GM03348 (cell line): Measurements from ENCODE around the gene AICDA.
"Not testable (repeated sequence)": the region's sequence is repeated elsewhere in the genome, so short reads cannot be mapped to it uniquely, and the experiment has no call there.

ENCODE experiments used
- DNase-seq: peaks from one replicate; pipeline ENCODE4 v3.0.0; 2012; ENCODE audit warnings: low spot score

Gene AICDA

DNA sequence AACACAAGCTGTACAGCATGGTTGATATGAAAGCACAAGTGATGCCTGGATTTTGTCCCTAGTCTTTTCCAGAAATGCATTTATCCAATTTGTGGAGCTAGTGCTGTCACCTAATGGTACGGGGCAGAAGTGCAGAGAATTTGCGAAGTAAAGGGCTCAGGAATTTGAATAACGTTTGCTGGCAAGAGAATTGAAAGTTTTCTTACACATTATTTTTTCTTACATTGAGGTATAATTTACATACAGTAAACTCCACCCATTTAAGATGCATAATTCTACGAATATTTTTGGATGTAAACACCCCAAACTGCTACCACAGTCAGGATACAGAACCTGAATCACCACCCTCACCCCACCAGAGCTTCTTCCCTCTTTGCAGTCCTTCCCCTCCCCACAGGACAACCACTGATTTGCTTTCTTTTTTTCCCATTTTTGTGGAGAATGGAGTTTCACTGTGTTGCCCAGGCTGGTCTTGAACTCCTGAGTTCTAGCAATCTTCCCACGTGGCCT is 3.5 kb downstream of the AICDA start:
- peak; percentile 75 for DNase-seq

DNA sequence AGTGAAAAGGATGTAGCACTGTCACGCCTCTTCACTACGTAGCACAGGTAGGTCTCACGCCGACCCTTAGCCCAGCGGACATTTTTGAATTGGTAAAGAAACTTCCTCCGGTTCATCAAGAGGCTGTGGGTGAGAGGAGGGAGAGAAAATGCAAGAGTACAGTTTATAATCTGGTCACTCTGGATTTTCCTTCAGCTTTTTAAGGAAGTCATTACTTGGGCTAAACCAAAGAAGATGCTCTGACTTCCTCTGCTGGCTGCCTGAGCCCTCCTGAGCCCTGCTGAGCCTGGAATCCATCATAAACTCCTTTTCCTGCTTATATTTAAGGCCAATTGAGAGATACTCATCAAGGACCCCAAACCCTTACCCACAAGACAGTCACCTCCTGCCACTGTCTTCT is 5.8 kb downstream of the AICDA start:
- no peak for DNase-seq

DNA sequence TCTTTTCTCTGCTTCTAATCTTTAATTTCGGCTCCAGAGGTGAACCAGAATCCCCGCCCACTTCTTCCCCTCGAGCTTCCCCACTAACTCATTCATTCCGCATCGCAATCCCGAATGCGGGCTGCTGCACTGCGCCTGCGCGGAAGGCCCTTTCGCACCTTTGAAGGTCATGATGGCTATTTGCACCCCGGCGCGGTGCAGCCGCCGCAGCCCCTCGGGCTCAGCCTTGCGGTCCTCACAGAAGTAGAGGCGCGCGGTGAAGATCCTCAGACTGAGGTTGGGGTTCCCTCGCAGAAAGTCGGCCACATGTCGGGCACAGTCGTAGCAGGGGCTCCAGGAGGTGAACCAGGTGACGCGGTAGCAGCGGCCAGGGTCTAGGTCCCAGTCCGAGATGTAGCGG is 7.6 kb downstream of the AICDA start:
- no peak for DNase-seq

DNA sequence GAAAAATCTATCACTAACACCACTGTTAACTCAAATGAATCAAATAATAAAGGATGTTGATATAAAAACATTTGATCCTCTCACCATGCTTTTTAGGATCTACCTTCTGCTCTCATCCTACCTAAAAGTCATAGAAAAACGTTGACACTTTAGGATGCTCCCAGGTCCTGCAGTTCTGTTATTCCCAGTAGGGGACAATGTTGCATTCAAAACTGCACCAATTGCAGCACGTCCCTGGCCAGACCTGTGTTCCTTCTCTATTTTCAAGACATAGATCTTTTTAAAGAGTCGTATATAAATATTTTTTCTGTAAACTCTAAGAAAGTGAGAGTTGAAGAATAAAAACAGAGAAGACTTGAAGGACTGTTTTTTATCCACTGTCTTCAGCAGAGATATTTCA is 8.8 kb downstream of the AICDA start:
- DNase-seq, result no peak

DNA sequence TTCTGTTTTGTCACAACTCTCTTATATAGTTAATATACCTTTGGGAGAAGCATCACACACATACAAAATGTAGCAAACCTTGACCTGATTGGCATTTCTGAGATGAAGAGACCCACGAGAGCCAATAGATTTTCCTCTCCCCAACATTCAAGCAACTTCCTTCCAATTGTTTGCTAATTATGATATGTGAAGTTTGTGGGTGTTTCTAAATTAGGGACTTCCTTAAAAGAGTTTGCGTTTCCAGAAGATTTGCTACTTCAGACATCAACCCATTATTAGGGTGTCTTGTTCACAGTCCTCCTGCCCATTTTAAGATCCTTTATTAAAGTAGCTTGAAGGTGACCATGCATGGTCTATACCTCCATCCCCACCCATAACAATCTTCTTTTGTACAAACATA is 9.4 kb downstream of the AICDA start:
- no peak for DNase-seq

DNA sequence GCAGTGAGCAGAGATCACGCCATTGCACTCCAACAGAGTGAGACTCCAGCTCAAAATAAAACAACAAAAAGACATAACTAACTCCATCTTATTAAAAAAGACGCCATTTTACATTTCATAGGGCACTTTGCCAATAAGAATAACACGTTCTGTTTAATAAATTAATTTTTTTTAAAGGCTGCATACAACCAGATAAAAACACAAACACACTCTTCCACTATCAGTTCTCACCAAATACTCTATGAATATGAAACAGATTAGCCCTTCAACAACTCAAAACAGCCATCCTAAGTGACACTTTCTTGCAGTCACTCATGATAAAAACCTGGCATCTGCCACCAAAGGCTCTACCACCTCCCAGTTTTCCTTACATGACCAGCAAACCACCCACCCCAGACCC is 16.1 kb downstream of the AICDA start:
- no peak for DNase-seq

DNA sequence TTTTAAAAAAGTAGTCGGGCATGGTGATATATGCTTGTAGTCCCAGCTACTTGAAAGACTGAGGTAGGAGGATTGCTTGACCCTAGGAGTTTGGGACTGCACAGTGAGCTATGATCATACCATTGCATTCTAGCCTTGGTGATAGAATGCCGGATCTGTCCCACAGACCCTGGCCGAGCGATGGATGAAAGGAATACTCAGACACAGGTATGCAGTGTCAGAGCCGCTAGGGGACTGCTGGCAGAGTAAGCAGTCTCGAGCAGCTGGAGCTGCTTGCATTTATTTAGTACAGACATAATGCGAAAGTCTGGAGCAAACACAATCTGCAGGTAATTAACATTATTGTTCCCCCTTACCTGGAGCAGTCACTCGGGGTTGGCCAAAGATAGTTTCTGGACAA is 18.6 kb downstream of the AICDA start:
- DNase-seq, result no peak

DNA sequence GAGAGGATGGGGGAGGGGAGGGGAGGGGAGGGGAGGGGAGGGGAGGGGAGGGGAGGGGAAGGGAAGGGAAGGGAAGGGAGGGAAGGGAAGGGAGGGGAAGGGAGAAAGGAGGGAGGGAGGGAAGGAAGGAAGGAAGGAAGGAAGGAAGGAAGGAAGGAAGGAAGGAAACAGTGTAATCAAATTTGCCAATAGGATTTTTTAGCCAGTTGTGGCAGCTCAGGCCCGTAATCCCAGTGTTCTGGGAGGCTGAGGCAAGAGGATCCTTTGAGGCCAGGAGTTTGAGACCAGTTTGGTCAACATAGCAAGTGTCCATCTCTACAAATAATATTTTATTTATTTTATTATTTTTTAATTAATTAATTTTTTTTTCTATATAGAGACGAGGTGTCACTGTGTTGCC is 19.4 kb downstream of the AICDA start:
- DNase-seq, result no peak

DNA sequence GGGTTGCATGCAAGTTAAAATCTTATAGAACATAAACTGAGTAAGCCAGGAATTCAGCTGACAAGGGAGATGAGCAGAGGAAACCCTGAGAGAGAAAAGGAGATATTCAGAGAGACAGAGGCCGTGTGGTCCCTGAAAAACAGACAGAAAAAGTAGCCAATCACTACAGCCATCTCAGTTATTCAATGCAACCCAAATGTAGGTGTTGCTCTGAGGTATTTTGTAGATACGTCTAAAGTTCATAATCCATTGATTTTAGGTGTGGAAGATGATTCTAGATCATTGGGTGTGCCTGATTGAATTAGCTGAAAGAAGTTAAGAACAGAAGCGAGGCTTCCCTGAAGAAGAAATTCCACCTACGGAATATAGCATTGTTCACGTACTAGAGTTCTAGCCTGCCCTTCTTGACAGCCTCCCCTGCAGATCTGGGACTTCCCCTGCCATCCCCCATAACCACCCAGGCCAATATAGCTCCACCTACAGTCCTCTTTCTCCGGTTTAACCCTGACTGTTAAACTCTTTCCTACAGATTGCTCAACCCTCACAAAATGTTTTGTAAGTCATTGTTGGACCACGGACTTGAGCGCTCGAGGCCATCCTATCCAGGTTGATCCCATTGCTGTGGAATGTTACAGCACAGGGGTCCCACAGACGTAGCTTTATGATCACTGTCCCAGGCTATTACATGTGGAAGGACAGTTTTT is 21.7 kb downstream of the AICDA start:
- no peak for DNase-seq

DNA sequence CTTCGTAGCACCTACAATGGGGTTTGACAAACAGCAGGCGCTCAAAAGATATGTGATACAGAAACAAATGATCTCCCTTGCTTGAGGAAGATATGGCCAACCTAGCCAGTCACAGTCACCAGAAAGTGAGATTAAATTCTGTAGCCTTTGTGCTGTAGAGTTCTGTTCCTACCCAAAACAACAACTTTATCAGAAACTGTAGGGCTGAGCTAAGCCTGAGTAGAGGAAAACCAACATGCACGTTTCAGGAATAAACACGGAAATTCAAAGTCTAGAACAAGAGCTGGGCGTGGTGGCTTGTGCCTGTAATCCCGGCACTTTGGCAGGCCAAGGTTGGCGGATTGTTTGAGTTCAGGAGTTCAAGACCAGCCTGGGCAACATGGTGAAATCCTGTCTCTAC is 23.0 kb downstream of the AICDA start:
- DNase-seq, result no peak

DNA sequence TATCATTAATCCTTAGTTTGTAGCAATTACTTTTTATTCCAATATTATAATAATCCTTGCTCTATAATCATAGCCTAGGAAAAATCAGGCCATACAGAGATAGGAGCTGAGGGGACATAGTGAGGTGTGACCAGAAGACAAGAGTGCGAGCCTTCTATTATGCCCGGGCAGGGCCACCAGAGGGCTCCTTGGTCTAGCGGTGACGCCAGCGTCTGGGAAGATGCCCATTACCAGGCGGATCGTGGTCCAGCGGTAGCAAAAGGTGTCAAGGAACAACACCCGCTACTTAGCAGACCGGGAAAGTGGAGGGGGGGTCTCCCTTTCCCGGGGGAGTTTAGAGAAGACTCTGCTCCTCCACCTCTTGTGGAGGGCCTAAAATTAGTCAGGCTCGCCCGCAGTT is 28.2 kb downstream of the AICDA start:
- not testable (repeated sequence) for DNase-seq

DNA sequence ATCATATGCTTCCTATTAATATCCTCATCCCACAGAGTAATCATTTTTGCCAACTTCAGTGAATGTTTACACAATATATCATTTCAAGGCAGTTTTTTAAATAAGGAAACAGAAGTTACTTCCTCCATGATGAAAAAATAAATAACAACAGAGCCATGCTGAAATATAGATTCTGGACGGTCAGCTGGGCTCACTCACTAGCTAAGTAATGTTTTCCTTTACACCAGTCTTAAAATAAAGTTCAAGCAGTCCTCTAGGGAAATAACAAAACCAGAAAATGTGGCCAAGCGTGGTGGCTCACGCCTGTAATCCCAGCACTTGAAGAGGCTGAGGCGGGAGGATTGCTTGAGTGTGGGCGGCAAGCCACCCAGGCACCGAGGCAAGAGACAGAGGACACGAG is 28.7 kb downstream of the AICDA start:
- no peak for DNase-seq

DNA sequence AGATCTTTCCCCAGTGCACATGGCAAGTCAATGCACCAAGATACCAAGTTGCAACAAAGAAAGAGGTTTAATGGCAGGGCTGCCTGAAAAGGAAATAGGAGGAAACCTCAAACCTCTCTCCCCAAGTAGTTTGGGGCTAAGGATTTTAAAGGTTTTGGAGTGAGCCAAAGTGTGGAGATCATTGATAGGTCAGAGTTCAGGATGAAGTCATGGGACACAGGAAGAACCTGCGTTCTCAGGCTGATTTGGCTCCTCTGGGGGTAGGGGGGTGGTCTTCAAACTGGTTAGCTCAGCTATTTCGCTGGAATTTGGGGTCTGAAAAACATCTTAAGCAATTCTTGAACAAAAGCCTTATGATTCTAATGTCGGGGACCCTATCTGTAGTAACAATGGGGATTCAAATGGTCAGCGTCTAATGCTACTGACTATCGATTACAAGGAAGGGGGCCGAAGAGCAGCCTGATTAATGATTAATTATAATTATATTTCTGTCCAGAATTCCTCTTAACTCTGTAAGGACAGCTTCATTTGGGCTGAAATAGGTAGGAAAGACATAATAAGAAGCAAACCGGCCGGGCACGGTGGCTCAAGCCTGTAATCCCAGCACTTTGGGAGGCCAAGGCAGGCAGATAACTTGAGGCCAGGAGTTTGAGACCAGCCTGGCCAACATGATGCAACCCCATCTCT is 31.4 kb downstream of the AICDA start:
- DNase-seq, result no peak

DNA sequence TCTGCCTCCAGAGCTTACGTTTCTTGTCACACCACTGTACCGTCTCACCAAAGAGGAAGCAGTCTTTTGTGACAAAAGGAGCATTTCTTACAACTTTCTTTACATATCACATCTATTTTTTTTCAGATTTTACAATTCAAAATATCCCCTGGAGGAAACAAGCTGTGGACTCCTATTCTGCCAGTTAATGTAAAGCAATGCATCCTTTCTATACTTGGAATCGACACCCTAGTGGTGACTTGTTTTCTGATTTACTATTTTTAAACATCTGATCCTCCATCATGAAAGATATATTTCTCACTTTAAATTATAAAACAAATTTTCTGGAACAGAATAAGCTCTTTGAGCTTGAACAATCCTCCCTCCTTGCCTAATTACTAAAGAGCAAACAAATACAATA is 34.8 kb downstream of the AICDA start:
- no peak for DNase-seq

DNA sequence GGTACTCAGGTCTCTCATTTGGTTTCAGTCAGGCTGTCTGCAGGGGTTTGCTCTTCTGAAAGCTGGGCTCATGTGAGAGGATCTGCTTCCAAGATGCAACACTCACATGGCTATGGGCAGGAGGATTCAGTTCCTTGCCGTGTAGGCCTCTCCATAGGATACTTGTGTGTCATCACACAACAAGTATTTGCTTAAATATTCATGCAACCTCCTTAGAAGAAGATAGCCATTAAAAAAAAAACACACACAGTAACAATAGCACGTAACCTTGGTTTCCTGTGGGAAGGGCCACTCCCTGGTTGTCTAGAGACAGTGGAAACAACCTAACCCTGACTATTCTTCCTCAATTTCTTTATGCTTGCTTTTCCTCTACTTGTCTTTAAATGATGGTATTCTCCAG is 40.2 kb downstream of the AICDA start:
- no peak for DNase-seq

DNA sequence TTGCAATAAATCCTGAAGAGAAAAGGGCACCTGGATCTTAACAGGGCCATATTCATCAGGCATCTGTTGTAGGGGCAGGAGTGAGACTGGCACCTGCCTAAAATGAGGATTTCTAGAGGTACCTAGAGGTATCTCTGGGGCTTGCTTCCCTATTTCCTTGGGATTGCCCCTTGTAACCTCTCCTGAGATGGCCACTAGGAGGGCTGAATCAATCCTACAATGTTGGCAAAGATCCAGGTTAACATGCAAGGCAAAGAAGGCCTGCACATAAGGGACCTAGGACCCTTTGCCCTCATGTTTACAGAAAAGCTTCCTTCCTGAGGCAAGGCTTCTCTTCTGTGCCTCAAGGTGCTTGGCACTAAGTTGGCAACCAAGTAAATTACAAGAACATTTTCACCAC is 46.1 kb downstream of the AICDA start:
- DNase-seq, result no peak

DNA sequence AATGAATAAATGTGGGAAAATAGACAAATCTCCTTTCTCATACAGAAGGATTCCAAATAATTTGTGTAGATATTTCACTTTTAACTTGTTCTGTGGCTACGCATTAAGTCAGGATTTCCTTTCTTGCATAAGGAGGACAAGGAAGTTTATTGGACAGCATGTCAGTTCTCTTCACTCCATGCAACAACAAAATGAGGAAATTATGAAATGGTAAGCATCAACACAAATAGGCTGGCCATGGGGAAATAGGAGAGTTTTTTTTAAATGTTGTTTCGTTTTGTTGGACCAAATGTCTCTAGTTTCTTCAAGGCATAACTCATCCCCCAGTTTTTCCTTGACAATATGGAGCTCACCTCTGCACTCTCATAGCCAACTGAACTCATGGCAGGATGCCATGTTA is 46.6 kb downstream of the AICDA start:
- DNase-seq, result not testable (repeated sequence)

DNA sequence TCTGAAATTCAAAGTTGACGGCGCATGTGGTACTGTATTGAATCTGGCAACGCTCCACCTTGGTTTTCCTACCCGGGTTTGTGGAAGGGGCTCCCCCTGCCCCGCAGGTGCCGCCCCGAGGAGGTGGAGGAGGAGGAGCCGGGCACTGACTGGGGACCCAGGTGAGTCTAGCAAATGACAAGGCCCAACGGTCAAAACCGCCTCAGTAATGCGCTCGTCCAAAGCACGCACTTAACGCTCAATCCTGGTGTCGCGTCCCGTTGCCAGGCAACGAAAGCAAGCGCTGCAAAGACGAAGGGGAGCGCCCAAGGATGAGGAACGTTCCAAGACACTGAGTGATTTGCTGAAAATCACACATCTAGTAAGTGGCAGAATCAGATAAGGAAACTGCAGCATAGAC is 48.0 kb downstream of the AICDA start:
- DNase-seq, result no peak

DNA sequence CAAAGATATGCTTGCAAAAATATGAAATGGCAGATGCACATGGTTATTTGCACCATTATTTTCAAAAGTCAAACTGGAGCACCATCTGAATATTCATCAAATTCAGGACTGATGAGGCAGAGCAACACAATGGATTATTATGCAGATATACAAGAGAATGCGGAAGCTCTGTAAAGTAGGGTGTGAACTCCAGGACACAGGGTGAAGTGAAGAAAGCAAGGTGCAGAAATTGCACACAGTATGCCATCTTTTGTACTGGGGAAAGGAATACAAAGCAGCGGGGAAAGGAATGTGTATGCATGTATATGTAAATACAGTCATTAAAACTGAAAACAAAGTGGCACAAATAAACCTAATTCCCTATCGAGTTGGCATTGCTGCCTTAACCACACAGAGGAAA is 49.3 kb downstream of the AICDA start:
- no peak for DNase-seq

DNA sequence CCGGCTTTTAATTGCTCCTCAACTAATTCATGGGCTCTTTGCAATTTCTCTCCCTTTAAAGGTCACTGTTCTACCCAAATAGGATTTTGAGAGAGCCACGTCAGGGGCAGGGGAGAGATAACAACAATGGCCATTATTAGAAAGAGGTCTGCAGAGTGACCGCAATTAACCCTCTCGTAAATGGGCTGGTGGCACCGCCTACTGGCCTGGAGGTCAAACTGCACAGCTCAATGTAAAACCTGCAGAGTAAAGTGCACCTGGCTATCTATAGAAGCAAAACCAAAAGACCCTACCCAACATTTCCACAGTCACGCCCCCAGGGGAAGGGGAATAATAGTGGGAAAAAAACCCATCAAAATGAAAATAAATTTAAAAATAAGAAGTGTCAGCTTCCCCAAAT is 50.3 kb downstream of the AICDA start:
- no peak for DNase-seq

DNA sequence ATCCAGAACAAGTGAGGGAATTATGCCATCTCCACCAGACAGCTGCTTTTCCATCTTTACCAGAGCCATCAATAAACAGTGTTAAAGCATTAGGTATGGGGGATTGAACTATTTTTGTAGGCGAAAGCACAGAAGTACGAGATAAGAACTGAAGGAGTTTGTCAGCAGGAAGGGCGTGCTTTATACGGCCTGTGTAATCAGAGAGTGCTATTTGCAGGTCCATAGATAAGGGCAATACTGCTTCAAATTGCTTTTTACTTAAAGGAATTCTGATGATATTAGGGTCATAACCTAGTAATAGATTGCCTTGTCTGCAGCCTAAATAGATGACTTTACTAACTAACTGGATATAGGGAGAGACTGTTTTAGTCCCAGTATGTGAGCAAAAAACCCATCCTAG is 51.6 kb downstream of the AICDA start:
- no peak for DNase-seq

DNA sequence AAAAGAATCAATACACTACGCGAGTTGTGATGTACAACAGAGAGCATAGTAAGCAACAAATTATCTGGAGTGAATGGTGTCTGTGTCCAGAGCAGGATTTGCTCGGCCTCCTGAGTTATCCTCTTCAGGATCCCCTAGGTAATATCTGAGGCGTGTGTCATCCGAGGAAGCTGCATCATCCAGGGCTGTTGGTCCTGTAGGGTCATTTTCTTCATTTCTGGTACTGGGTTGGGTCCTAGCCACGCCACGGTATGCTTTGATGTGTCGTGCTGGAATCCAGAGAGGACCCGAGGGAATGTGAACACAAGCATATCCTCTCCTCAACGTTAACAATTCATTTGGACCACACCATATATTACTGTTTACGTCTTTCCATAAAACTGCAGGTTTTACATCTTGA is 53.0 kb downstream of the AICDA start:
- DNase-seq, result no peak

DNA sequence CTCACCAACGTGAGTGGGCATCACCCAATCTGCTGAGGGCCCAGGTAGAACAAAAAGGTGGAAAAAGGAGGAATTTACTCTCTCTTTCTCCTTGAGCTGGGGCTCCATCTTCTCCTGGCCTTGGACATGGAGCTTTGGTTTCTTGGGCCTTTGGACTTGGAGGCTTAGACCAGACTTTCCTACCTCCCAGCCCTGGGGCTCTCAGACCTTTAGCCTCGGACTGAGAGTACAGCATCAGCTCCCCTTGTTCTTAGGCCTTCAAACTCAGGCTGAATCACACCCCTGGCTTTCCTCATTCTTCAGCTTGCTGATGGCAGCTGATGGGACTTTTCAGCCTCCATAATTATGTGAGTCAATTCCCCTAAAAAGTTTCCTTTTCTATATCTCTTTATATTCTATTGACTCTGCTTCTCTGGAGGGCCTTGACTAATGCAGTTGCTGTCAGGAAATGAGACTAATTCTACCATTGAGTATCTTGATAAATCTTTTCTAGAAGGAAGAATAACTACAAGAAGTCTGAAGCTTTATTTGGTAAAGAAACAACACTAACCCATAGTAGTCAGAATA is 56.0 kb downstream of the AICDA start:
- DNase-seq, result no peak
